LNCaP clone FGC (cell line): ENCODE data around the gene ALX3.

ENCODE experiments used
- DNase-seq: peaks from one replicate; pipeline ENCODE4 v3.0.0-alpha.2; 2011; ENCODE audit warnings: low read depth
- H3K4me3 ChIP-seq: 2 replicates; pipeline ENCODE4 v1.5.1; 2011; ENCODE audit warnings: mild to moderate bottlenecking, low read depth, low read length, control low read depth
- TF ChIP-seq, protein P1 (sequence below): IDR thresholded peaks from 2 replicates; pipeline ENCODE4 v1.5.1; 2012; ENCODE audit warnings: mild to moderate bottlenecking; ENCODE audit not compliant: control insufficient read depth, insufficient read depth; ENCODE audit errors: extremely low read depth

Gene ALX3

GRCh38 chr1:110070671-110071242 lies at the start of gene ALX3:
TSS of gene ALX3 (minus strand) at chr1:110070672. CDS start at chr1:110070612, 60 bp downstream.
- no peak within 1 kb of the TSS for H3K4me3 ChIP-seq
- TF ChIP-seq, protein P1, sequence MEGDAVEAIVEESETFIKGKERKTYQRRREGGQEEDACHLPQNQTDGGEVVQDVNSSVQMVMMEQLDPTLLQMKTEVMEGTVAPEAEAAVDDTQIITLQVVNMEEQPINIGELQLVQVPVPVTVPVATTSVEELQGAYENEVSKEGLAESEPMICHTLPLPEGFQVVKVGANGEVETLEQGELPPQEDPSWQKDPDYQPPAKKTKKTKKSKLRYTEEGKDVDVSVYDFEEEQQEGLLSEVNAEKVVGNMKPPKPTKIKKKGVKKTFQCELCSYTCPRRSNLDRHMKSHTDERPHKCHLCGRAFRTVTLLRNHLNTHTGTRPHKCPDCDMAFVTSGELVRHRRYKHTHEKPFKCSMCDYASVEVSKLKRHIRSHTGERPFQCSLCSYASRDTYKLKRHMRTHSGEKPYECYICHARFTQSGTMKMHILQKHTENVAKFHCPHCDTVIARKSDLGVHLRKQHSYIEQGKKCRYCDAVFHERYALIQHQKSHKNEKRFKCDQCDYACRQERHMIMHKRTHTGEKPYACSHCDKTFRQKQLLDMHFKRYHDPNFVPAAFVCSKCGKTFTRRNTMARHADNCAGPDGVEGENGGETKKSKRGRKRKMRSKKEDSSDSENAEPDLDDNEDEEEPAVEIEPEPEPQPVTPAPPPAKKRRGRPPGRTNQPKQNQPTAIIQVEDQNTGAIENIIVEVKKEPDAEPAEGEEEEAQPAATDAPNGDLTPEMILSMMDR = no peak
- DNase-seq = no peak

- TF ChIP-seq, protein P1 = no peak
- no peak overlapping the region for H3K4me3 ChIP-seq
- no peak for DNase-seq
These were observed 49.4 kb upstream of the ALX3 start for GRCh38 chr1:110119843-110120242.

DNA sequence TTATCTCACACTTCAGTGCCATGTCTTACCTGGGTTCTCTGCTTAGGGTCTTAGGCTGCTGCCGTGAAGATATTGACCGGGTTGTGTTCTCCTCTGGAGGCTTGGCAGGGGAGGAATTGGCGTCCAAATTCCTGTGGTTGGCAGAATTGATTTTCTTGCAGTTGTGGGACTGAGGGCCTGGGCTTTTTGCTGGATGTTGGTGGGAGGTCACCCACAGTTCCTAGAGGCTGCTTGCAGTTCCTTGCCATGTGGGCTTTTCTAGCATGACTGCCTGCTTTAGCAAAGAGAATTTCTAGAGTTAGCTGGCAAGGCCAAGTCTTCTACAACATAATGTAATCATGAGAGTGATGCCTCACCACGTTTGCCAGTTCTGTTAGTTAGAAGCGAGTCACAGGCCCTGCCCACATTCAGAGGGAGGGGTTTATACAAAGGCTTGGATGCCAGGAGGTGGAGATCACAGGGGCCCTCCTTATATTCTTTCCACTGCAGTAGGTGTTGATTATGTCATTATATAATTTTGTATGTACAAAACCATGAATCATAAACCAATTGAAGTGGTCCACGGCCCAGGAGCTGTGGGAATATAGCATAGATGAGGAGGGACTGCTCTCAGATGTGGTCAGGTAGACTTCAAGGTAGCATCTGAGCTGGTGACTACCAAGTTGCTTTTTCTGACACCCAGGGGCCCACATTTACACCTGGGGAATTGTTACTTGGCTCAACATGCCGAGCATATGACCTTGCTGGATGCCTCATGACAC lies 48.3 kb upstream of the ALX3 start:
- no peak for DNase-seq
- TF ChIP-seq, protein P1 = no peak
- no peak overlapping the region for H3K4me3 ChIP-seq

DNA sequence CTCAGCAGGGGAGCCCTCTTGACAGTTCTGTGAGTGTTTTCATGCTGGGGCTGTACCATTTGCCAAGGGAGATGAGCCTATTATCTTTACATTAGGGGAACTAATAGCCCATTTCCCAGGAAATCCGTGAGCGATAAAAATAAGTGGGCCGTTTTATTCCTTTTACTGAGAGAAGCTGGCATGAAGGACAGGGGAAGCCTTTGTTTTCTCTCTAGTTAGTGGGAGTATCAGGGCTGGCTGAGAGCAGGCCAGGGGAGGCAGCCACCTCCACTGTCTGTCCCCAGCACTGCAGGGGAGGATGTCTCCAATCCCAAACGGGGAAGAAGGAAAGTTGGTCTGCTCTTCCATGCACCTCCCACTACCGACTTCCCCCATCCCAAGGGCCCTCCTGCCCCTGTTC lies 44.3 kb upstream of the ALX3 start:
- TF ChIP-seq, protein P1 = no peak
- DNase-seq = no peak
- H3K4me3 ChIP-seq = no peak overlapping the region

GRCh38 chr1:110114173-110114572 lies 43.7 kb upstream of the ALX3 start:
- no peak for DNase-seq
- H3K4me3 ChIP-seq = no peak overlapping the region
- TF ChIP-seq, protein P1 = no peak

- DNase-seq = no peak
- no peak overlapping the region for H3K4me3 ChIP-seq
- TF ChIP-seq, protein P1 = no peak
These were observed 43.1 kb upstream of the ALX3 start for GRCh38 chr1:110113551-110113950.
